Liver (tissue), 9 donors: Measurements from ENCODE around the gene ZBED3. TPM values are rescaled to one million over a fixed set of nuclear protein-coding genes. Genes with fewer than 3 reads are reported as not detected.

Experiments used
- DNase-seq: peaks from one replicate; pipeline ENCODE4 v3.0.0-alpha.2; 2017; ENCODE audit warnings: low spot score
- H3K27ac ChIP-seq, 2 donors: one replicate each; pipeline ENCODE4 v1.7.0; 2013; ENCODE audit warnings: inconsistent platforms in 2 of 2, low read length in 2 of 2, control low read depth in 1 of 2, low read depth in 1 of 2, mild to moderate bottlenecking in 1 of 2
- H3K27me3 ChIP-seq, 4 donors: one replicate each; pipeline versions ENCODE4 v1.6.1 to v1.7.0; 2013; ENCODE audit warnings: low read length in 3 of 4, inconsistent platforms in 1 of 4, mild to moderate bottlenecking in 1 of 4, moderate library complexity in 1 of 4; ENCODE audit not compliant: control insufficient read depth in 4 of 4, insufficient read depth in 4 of 4
- H3K36me3 ChIP-seq, 4 donors: one replicate each; pipeline versions ENCODE4 v1.6.1 to v1.7.0; 2013; ENCODE audit warnings: low read length in 3 of 4, mild to moderate bottlenecking in 3 of 4, low read depth in 1 of 4, moderate library complexity in 1 of 4; ENCODE audit not compliant: control insufficient read depth in 4 of 4, insufficient read depth in 3 of 4
- H3K4me1 ChIP-seq, 4 donors: one replicate each; pipeline versions ENCODE4 v1.6.1 to v1.7.0; 2013; ENCODE audit warnings: low read length in 3 of 4, mild to moderate bottlenecking in 3 of 4, moderate library complexity in 1 of 4; ENCODE audit not compliant: control insufficient read depth in 4 of 4, insufficient read depth in 4 of 4
- H3K4me3 ChIP-seq, 3 donors: one replicate each; pipeline versions ENCODE4 v1.6.1 to v1.7.0; 2013; ENCODE audit warnings: low read length in 3 of 3, control low read depth in 1 of 3, low read depth in 1 of 3, mild to moderate bottlenecking in 1 of 3
- H3K9ac ChIP-seq, 2 donors: one replicate each; pipeline ENCODE4 v1.7.0; 2013; ENCODE audit warnings: low read length in 2 of 2, mild to moderate bottlenecking in 2 of 2, moderate library complexity in 2 of 2, control low read depth in 1 of 2, low read depth in 1 of 2
- H3K9me3 ChIP-seq, 4 donors: one replicate each; pipeline versions ENCODE4 v1.6.1 to v1.7.0; 2013; ENCODE audit warnings: low read length in 3 of 4; ENCODE audit not compliant: control insufficient read depth in 4 of 4
- FOXA1 ChIP-seq: IDR thresholded peaks from 2 replicates; pipeline ENCODE4 v1.6.1; 2016; ENCODE audit warnings: antibody characterized with exemption
- HNF4A ChIP-seq, 2 donors: conservative IDR thresholded peaks; 2 replicates each; pipeline ENCODE4 v1.6.1; 2016; ENCODE audit warnings: antibody characterized with exemption in 2 of 2, mild to moderate bottlenecking in 2 of 2
- HNF4G ChIP-seq: IDR thresholded peaks from 2 replicates; pipeline ENCODE4 v1.6.1; 2016; ENCODE audit warnings: antibody characterized with exemption
- RAD21 ChIP-seq, 2 donors: IDR thresholded peaks; 2 replicates each; pipeline ENCODE4 v1.6.1; 2016; ENCODE audit warnings: antibody characterized with exemption in 2 of 2, mild to moderate bottlenecking in 2 of 2
- RXRA ChIP-seq, 2 donors: IDR thresholded peaks; 2 replicates each; pipeline ENCODE4 v1.6.1; 2017 to 2018; ENCODE audit warnings: antibody characterized with exemption in 2 of 2, mild to moderate bottlenecking in 1 of 2
- SP1 ChIP-seq: IDR thresholded peaks from 2 replicates; pipeline ENCODE4 v1.6.1; 2018; ENCODE audit warnings: antibody characterized with exemption, mild to moderate bottlenecking
- WGBS: extraction: QIAGEN DNeasy Blood & Tissue Kit; methylation state at CpG from one replicate; pipeline ENCODE4 v1.1.7; 2013; 5-methylcytosine and 5-hydroxymethylcytosine counted together
- polyA plus RNA-seq, 2 donors: library from polyadenylated mRNA; stranded (reverse) in 1 of 2; unstranded in 1 of 2; fragments of 200-250 nt in 1 of 2; fragments of >200 nt in 1 of 2; fragmentation: Nextera tagmentation in 1 of 2; extraction: Ambion mirVana in 1 of 2; gene quantifications; one replicate each; pipeline versions ENCODE4 v1.2.1 to v1.2.3, GENCODE V29; 2013 to 2015
- total RNA-seq, 2 donors: library from RNA; depleted of rRNA; stranded (reverse); fragments of >200 nt; gene quantifications; one replicate each; pipeline ENCODE4 v1.2.3, GENCODE V29; 2014
- TF ChIP-seq, protein P1 (sequence below): IDR thresholded peaks from 2 replicates; pipeline ENCODE4 v1.6.1; 2016; ENCODE audit warnings: antibody characterized with exemption
- TF ChIP-seq, protein P2 (sequence below): IDR thresholded peaks from 2 replicates; pipeline ENCODE4 v1.6.1; 2016; ENCODE audit warnings: antibody characterized with exemption, mild to moderate bottlenecking
- donor health status: healthy.
- donor health status: healthy.
- donor health status: healthy.
- donor health status: healthy.
- donor health status: healthy.

ZBED3 gene
- total and polyA plus RNA-seq, 4 donors = 2.1 to 5.2 (median 4.0) TPM

DNA sequence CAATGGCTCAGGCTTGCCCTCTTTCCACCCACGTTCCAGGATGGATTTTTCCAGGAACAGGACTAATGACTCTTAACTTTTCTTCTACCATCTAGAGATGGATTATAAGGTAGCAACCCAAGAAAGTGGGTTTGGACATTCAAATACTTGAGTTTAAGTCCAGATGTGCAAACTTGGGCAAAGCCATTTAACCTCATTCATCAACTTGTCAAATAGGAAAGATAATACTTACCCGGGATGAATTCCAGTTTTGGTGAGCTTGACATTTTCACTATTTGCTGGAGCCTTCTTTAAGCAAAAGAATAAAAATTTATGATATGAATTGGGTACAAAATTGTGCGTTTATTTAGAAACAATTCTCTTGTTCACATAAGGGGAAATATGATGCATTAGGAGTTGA lies 44.3 kb upstream of the ZBED3 start:
- no peak overlapping the region for H3K27ac ChIP-seq
- H3K9me3 ChIP-seq = no peaks in the 10 kb centered on the region
- 89% methylated on average over 3 of the region's 3 CpGs for WGBS
- H3K9ac ChIP-seq = no peak overlapping the region
- no peaks in the 10 kb centered on the region for H3K36me3 ChIP-seq
- peaks cover 0 to 9% (median 2%) of the 10 kb centered on the region in 4 donors for H3K4me1 ChIP-seq
- H3K4me3 ChIP-seq = no peak overlapping the region
- TF ChIP-seq SP1 = no peak
- TF ChIP-seq RXRA (IDR thresholded peaks at IDR 0.05) = no peak
- no peaks in the 10 kb centered on the region for H3K27me3 ChIP-seq
- no peak for DNase-seq

DNA sequence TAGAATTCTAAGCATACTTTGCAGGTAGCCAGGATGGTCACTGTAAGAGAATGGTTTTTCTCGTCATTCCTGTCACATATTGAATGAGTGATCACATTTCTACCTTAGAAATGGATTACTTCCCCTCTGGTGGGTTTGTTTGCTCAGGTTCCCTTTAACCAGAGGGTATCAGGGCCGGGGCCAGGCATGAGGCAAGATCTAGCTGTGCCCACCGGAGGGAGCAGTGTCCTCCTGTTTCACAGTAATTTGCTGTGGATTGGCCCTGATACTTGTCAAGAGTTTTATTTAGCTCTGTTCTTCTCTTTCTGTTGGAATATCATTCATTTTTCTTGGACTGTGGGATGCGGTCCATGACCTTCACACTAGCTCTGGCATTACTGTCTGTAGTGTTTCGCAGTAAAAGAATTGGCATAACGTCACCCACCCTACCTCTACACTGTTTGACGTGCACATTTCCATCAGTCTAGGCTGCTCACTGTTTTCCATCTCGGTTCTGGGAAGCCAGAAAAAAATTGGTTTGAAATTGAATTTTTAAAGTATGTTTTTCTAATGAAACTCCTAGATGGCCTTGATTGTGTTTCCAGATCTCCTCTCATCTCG lies 42.4 kb upstream of the ZBED3 start:
- Histone ChIP-seq H3K9me3 (no peaks in the 10 kb centered on the region), H3K9ac (no peak overlapping the region), H3K27me3 (no peaks in the 10 kb centered on the region), H3K36me3 (no peaks in the 10 kb centered on the region), H3K4me1 (peaks cover 0 to 9% (median 2%) of the 10 kb centered on the region in 4 donors), H3K27ac (no peak overlapping the region), H3K4me3 (no peak overlapping the region)
- TF ChIP-seq, protein P1, sequence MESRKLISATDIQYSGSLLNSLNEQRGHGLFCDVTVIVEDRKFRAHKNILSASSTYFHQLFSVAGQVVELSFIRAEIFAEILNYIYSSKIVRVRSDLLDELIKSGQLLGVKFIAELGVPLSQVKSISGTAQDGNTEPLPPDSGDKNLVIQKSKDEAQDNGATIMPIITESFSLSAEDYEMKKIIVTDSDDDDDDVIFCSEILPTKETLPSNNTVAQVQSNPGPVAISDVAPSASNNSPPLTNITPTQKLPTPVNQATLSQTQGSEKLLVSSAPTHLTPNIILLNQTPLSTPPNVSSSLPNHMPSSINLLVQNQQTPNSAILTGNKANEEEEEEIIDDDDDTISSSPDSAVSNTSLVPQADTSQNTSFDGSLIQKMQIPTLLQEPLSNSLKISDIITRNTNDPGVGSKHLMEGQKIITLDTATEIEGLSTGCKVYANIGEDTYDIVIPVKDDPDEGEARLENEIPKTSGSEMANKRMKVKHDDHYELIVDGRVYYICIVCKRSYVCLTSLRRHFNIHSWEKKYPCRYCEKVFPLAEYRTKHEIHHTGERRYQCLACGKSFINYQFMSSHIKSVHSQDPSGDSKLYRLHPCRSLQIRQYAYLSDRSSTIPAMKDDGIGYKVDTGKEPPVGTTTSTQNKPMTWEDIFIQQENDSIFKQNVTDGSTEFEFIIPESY = no peak
- TF ChIP-seq RAD21 (IDR thresholded peaks at IDR 0.05) = peak; percentile 14 to 53
- WGBS = 86% methylated on average over 9 of the region's 9 CpGs
- DNase-seq = no peak

DNA sequence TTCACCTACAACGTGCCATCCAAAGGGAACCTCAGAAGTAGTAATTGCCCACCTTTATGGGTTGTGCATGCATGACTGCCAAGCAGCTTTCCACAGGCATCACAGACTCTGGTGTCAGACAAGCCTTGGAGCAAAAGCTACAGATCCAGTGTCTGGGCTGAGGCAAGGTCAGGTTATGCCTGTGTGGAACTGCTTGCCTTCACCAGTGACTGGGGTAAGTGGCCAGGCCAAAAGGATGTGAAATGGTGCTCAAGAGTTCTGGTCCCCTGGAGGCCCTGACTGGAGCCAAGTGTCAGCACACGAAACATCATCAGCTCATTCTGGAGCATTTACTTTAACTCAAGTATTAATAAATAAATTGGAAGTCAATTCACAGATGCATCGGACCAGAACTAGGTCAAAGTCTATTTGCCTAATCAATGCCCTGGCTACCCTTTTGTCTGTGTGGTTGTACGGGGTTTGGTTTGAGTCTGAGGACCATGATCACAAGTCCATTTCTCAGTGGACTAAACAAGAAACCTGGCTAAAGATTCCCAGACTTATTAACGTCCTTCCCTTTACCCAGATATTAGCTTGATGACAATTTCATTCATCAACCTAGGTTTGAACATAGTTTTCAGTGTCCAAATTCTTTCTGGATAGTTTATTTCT lies 41.5 kb upstream of the ZBED3 start:
- Histone ChIP-seq H3K9me3 (no peaks in the 10 kb centered on the region), H3K36me3 (no peaks in the 10 kb centered on the region), H3K27me3 (no peaks in the 10 kb centered on the region), H3K4me3 (no peak overlapping the region), H3K4me1 (peaks cover 0 to 9% (median 2%) of the 10 kb centered on the region in 4 donors), H3K27ac (no peak overlapping the region), H3K9ac (no peak overlapping the region)
- TF ChIP-seq HNF4A (conservative IDR thresholded peaks at IDR 0.05) = peak; percentile 84 to 97
- TF ChIP-seq HNF4G = peak; percentile 80
- peak in 1 of 2 donors; percentile 4 for TF ChIP-seq RAD21 (IDR thresholded peaks at IDR 0.05)
- TF ChIP-seq, protein P1 = no peak
- TF ChIP-seq RXRA (IDR thresholded peaks at IDR 0.05) = peak; percentile 11 to 50
- TF ChIP-seq, protein P2, sequence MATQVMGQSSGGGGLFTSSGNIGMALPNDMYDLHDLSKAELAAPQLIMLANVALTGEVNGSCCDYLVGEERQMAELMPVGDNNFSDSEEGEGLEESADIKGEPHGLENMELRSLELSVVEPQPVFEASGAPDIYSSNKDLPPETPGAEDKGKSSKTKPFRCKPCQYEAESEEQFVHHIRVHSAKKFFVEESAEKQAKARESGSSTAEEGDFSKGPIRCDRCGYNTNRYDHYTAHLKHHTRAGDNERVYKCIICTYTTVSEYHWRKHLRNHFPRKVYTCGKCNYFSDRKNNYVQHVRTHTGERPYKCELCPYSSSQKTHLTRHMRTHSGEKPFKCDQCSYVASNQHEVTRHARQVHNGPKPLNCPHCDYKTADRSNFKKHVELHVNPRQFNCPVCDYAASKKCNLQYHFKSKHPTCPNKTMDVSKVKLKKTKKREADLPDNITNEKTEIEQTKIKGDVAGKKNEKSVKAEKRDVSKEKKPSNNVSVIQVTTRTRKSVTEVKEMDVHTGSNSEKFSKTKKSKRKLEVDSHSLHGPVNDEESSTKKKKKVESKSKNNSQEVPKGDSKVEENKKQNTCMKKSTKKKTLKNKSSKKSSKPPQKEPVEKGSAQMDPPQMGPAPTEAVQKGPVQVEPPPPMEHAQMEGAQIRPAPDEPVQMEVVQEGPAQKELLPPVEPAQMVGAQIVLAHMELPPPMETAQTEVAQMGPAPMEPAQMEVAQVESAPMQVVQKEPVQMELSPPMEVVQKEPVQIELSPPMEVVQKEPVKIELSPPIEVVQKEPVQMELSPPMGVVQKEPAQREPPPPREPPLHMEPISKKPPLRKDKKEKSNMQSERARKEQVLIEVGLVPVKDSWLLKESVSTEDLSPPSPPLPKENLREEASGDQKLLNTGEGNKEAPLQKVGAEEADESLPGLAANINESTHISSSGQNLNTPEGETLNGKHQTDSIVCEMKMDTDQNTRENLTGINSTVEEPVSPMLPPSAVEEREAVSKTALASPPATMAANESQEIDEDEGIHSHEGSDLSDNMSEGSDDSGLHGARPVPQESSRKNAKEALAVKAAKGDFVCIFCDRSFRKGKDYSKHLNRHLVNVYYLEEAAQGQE = peak; percentile 30
- no peak for TF ChIP-seq SP1
- no peak for TF ChIP-seq FOXA1
- no peak for DNase-seq
- 46% methylated on average over 5 of the region's 5 CpGs for WGBS
